Adrenal gland (tissue), 5 donors: ENCODE measurements around the gene MAEL.

Experiments
- POLR2A ChIP-seq, 2 donors: fragments of 450-650 bp; IDR thresholded peaks; one replicate each; pipeline ENCODE4 v1.6.1; 2017; ENCODE audit warnings: antibody characterized with exemption in 2 of 2, mild to moderate bottlenecking in 2 of 2, moderate library complexity in 1 of 2
- TF ChIP-seq, protein P1 (sequence below), 6 experiments: fragments of 450-650 bp in 4 of 6; fragments of 200-600 bp in 2 of 6; sonication (generic) in 1 of 6; IDR thresholded peaks; 1 replicate in 5 of 6; 2 replicates in 1 of 6; pipeline versions ENCODE4 v1.5.1 to v1.8.0; 2016 to 2021; ENCODE audit warnings: antibody characterized with exemption in 6 of 6, mild to moderate bottlenecking in 2 of 6, moderate library complexity in 1 of 6
- donor health status: DM: no; HTN: no; CAD: no.

DNA sequence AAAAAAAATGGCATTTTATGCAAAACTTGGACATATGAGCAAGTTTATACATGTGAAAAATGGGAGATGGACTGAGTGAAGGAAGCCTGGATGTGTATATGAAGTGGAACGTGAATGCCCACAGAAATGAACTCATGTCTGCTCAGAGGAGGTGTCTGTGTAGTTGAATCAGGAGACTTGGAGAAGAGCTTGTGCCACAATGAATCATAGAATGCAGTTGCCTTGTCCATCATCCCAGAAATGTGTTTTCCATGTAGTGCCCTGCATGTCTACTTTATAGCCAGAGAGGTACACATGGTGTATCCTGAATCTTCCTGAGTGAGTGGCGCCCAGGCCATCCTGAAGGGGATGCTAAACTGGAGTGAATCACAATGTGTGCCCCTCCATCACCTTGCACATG lies 11.1 kb upstream of the MAEL start:
- TF ChIP-seq POLR2A (IDR thresholded peaks at IDR 0.05), result no peak
- TF ChIP-seq, protein P1, sequence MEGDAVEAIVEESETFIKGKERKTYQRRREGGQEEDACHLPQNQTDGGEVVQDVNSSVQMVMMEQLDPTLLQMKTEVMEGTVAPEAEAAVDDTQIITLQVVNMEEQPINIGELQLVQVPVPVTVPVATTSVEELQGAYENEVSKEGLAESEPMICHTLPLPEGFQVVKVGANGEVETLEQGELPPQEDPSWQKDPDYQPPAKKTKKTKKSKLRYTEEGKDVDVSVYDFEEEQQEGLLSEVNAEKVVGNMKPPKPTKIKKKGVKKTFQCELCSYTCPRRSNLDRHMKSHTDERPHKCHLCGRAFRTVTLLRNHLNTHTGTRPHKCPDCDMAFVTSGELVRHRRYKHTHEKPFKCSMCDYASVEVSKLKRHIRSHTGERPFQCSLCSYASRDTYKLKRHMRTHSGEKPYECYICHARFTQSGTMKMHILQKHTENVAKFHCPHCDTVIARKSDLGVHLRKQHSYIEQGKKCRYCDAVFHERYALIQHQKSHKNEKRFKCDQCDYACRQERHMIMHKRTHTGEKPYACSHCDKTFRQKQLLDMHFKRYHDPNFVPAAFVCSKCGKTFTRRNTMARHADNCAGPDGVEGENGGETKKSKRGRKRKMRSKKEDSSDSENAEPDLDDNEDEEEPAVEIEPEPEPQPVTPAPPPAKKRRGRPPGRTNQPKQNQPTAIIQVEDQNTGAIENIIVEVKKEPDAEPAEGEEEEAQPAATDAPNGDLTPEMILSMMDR (IDR thresholded peaks at IDR 0.05), result no peak
